GM12878 (cell line): Measurements from ENCODE around the gene SGPP2. TPM values are rescaled to one million over a fixed set of nuclear protein-coding genes. Genes with fewer than 3 reads are reported as not detected.

ENCODE experiments used
- CEBPB ChIP-seq, 2 experiments: fragments of 150-350 bp in 1 of 2; IDR thresholded peaks; 2 replicates each; pipeline ENCODE4 v1.6.1; 2012 to 2014; ENCODE audit warnings: low read depth in 2 of 2, low read length in 2 of 2, borderline replicate concordance in 1 of 2, inconsistent platforms in 1 of 2
- POLR2AphosphoS5 ChIP-seq: IDR thresholded peaks from 2 replicates; pipeline ENCODE4 v1.6.1; 2011; ENCODE audit warnings: mild to moderate bottlenecking, low read length, inconsistent platforms
- RAD21 ChIP-seq: IDR thresholded peaks from 2 replicates; pipeline ENCODE4 v1.6.1; 2011; ENCODE audit warnings: mild to moderate bottlenecking, low read depth, low read length, moderate library complexity; ENCODE audit not compliant: insufficient read depth
- RFX5 ChIP-seq: IDR thresholded peaks from 2 replicates; pipeline ENCODE4 v1.6.1; 2011; ENCODE audit warnings: low read depth, low read length, improper control_type of control experiment
- SMC3 ChIP-seq: IDR thresholded peaks from 2 replicates; pipeline ENCODE4 v1.6.1; 2011; ENCODE audit warnings: low read length, improper control_type of control experiment, borderline replicate concordance
- SUPT20H ChIP-seq: IDR thresholded peaks from 2 replicates; pipeline ENCODE4 v1.6.1; 2011; ENCODE audit warnings: low read depth, mild to moderate bottlenecking, low read length, moderate library complexity, borderline replicate concordance; ENCODE audit not compliant: control insufficient read depth
- ZSCAN29 ChIP-seq: fragments of 450-650 bp; IDR thresholded peaks from 2 replicates; pipeline ENCODE4 v1.6.1; 2017; ENCODE audit warnings: mild to moderate bottlenecking, moderate library complexity
- polyA plus RNA-seq, 11 experiments: library from polyadenylated mRNA; depleted of rRNA in 4 of 11; unstranded in 6 of 11; stranded (reverse) in 5 of 11; fragments of >200 nt; fragmentation: Nextera tagmentation in 4 of 11; fragmentation: Illumina TruSeq in 1 of 11; extraction: Ambion mirVana in 4 of 11; extraction: Trizol in 1 of 11; gene quantifications; 1 replicate in 1 of 11; 2 replicates in 10 of 11; pipeline versions ENCODE4 v1.2.1 to v1.2.3, GENCODE V29; 2011 to 2016; ENCODE audit warnings: inconsistent platforms in 2 of 11, missing spikeins in 2 of 11, low read depth in 1 of 11
- total RNA-seq, 4 experiments: library from RNA; depleted of rRNA in 3 of 4; stranded (reverse); fragments of >200 nt in 3 of 4; fragmentation: Illumina TruSeq in 1 of 4; extraction: Trizol in 1 of 4; gene quantifications; 2 replicates each; pipeline versions ENCODE4 v1.2.1 to v1.2.3, GENCODE V29; 2013 to 2021
- TF ChIP-seq, protein P1 (sequence below): fragments of 450-650 bp; conservative IDR thresholded peaks from 2 replicates; pipeline ENCODE4 v1.6.1; 2017; ENCODE audit warnings: mild to moderate bottlenecking, moderate library complexity
- TF ChIP-seq, protein P2 (sequence below): IDR thresholded peaks from 2 replicates; pipeline ENCODE4 v1.6.1; 2012; ENCODE audit warnings: low read depth, low read length, improper control_type of control experiment
- TF ChIP-seq, protein P3 (sequence below): IDR thresholded peaks from 2 replicates; pipeline ENCODE4 v1.6.1; 2012; ENCODE audit warnings: mild to moderate bottlenecking, low read depth, low read length
- TF ChIP-seq, protein P4 (sequence below): fragments of 450-650 bp; IDR thresholded peaks from 2 replicates; pipeline ENCODE4 v1.6.1; 2017; ENCODE audit warnings: mild to moderate bottlenecking, low read depth, inconsistent platforms; ENCODE audit not compliant: poor library complexity, severe bottlenecking

Gene SGPP2
- total and polyA plus RNA-seq, 10 of the 15 experiments (the other 5 are each of a cell fraction or from before 2014, with no cell fraction given): 3.5 to 84.9 (median 13.1) TPM

DNA sequence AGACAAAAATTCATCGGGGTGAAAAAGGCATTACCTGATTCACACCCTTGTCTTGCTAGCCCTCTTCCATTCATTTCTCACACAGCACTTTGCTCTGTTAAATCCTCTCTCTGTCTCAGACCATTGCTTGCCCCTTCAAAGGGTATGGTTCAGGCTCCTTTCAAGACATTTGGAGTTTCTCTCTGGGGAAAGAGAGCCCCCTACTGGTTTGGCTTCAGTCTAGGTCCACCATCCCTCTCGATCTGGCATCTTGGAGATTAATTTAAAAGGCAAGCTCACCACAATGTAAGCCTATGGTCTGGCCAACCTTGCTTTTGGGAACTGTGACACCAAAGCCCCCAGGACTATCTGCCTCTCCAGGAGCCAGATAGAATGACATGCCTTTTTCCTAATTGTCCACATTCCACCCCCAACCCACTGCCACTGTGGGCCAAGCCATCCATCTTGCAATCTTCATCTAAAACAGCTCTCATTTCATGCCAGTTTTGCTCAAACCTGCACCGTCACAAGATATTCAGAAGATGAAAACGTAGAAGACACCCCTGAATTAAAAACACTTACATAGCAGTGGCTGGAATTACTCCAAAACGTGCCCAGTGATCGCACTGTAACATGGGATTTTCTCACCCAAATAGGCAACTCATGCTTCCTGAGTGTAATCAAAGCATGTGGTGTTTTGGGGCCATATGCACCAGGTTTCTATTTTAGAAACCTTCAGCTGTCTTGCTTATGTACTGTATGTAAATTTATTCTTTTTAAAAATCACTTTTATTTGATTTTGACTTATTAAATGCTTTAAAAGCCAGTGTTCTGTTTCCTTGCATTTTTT, 137.7 kb downstream of the SGPP2 start (continued):
- no peak for TF ChIP-seq SUPT20H
- TF ChIP-seq SMC3: peak; percentile 78; the same call in 1 of the 2 replicates
- TF ChIP-seq CEBPB (IDR thresholded peaks at IDR 0.05; ENCODE audit: borderline replicate concordance in 1 of 2, low read depth in 2 of 2, low read length in 2 of 2): no peak
- peak; percentile 37; the same call in 1 of the 2 replicates for TF ChIP-seq POLR2AphosphoS5
- TF ChIP-seq, protein P1, sequence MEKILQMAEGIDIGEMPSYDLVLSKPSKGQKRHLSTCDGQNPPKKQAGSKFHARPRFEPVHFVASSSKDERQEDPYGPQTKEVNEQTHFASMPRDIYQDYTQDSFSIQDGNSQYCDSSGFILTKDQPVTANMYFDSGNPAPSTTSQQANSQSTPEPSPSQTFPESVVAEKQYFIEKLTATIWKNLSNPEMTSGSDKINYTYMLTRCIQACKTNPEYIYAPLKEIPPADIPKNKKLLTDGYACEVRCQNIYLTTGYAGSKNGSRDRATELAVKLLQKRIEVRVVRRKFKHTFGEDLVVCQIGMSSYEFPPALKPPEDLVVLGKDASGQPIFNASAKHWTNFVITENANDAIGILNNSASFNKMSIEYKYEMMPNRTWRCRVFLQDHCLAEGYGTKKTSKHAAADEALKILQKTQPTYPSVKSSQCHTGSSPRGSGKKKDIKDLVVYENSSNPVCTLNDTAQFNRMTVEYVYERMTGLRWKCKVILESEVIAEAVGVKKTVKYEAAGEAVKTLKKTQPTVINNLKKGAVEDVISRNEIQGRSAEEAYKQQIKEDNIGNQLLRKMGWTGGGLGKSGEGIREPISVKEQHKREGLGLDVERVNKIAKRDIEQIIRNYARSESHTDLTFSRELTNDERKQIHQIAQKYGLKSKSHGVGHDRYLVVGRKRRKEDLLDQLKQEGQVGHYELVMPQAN: no peak
- TF ChIP-seq ZSCAN29: no peak
- TF ChIP-seq, protein P2, sequence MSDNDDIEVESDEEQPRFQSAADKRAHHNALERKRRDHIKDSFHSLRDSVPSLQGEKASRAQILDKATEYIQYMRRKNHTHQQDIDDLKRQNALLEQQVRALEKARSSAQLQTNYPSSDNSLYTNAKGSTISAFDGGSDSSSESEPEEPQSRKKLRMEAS: no peak
- peak; percentile 91 for TF ChIP-seq RAD21
- TF ChIP-seq, protein P3, sequence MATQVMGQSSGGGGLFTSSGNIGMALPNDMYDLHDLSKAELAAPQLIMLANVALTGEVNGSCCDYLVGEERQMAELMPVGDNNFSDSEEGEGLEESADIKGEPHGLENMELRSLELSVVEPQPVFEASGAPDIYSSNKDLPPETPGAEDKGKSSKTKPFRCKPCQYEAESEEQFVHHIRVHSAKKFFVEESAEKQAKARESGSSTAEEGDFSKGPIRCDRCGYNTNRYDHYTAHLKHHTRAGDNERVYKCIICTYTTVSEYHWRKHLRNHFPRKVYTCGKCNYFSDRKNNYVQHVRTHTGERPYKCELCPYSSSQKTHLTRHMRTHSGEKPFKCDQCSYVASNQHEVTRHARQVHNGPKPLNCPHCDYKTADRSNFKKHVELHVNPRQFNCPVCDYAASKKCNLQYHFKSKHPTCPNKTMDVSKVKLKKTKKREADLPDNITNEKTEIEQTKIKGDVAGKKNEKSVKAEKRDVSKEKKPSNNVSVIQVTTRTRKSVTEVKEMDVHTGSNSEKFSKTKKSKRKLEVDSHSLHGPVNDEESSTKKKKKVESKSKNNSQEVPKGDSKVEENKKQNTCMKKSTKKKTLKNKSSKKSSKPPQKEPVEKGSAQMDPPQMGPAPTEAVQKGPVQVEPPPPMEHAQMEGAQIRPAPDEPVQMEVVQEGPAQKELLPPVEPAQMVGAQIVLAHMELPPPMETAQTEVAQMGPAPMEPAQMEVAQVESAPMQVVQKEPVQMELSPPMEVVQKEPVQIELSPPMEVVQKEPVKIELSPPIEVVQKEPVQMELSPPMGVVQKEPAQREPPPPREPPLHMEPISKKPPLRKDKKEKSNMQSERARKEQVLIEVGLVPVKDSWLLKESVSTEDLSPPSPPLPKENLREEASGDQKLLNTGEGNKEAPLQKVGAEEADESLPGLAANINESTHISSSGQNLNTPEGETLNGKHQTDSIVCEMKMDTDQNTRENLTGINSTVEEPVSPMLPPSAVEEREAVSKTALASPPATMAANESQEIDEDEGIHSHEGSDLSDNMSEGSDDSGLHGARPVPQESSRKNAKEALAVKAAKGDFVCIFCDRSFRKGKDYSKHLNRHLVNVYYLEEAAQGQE: no peak
- TF ChIP-seq, protein P4, sequence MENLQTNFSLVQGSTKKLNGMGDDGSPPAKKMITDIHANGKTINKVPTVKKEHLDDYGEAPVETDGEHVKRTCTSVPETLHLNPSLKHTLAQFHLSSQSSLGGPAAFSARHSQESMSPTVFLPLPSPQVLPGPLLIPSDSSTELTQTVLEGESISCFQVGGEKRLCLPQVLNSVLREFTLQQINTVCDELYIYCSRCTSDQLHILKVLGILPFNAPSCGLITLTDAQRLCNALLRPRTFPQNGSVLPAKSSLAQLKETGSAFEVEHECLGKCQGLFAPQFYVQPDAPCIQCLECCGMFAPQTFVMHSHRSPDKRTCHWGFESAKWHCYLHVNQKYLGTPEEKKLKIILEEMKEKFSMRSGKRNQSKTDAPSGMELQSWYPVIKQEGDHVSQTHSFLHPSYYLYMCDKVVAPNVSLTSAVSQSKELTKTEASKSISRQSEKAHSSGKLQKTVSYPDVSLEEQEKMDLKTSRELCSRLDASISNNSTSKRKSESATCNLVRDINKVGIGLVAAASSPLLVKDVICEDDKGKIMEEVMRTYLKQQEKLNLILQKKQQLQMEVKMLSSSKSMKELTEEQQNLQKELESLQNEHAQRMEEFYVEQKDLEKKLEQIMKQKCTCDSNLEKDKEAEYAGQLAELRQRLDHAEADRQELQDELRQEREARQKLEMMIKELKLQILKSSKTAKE: no peak
- no peak for TF ChIP-seq RFX5
